ENCODE data around the gene CATSPER2. TPM values are rescaled to one million over a fixed set of nuclear protein-coding genes. Genes with fewer than 3 reads are reported as not detected.
"Not testable (repeated sequence)": the region's sequence is repeated elsewhere in the genome, so short reads cannot be mapped to it uniquely, and the experiment has no call there.

The CATSPER2 gene
- total and polyA plus RNA-seq, 2 of the 4 experiments (the other 2 are of a cell fraction): 0.41 to 11.3 TPM

- CTCF ChIA-PET; H2BK120ac ChIP-seq (ENCODE audit: low read depth, low read length); H3K9me1 ChIP-seq (ENCODE audit: insufficient read depth, low read length); H3K36me3 ChIP-seq (ENCODE audit: control insufficient read depth, insufficient read depth, low read length); H2BK20ac ChIP-seq (ENCODE audit: low read depth, low read length); H2BK5ac ChIP-seq (ENCODE audit: low read depth, low read length, poor library complexity, severe bottlenecking); H3K4ac ChIP-seq (ENCODE audit: low read depth, low read length); H3K23ac ChIP-seq (ENCODE audit: low read depth, low read length); H2AK5ac ChIP-seq (ENCODE audit: low read depth, low read length); H3K4me1 ChIP-seq (ENCODE audit: control insufficient read depth, insufficient read depth, low read length); H4K20me1 ChIP-seq (ENCODE audit: insufficient read depth, low read length); H3K27ac ChIP-seq (ENCODE audit: insufficient read depth, low read length); H3K4me2 ChIP-seq (ENCODE audit: low read depth, low read length); H2AK9ac ChIP-seq (replicated peaks; ENCODE audit: low read depth, low read length, poor library complexity); H3K79me1 ChIP-seq (ENCODE audit: low read depth in 1 of 2, low read length in 2 of 2); H4K8ac ChIP-seq (ENCODE audit: low read depth in 2 of 2, low read length in 2 of 2); H3K14ac ChIP-seq (replicated peaks; ENCODE audit: low read depth, low read length); intact Hi-C loops (cut with micrococcal nuclease); POLR2A ChIA-PET (ENCODE audit: unreplicated experiment); H3K9ac ChIP-seq (ENCODE audit: low read depth, low read length); BruUV-seq (replicated peaks); H3K9me3 ChIP-seq (ENCODE audit: control insufficient read depth, insufficient read depth, low read length); H2AFZ ChIP-seq (replicated peaks; ENCODE audit: low read length, poor library complexity); H4K5ac ChIP-seq (ENCODE audit: low read depth, low read length); H3K4me3 ChIP-seq (ENCODE audit: insufficient read depth, low read depth, low read length); H3K18ac ChIP-seq (ENCODE audit: low read depth, low read length); DNase-seq; H3K56ac ChIP-seq (ENCODE audit: extremely low read depth, insufficient read depth, low read length); H3K27me3 ChIP-seq (ENCODE audit: control insufficient read depth, insufficient read depth, low read length); dilution Hi-C loops (cut with HindIII; ENCODE audit: low sequenced_read_pairs, unreplicated experiment); H2BK15ac ChIP-seq (ENCODE audit: low read depth, low read length); in situ Hi-C loops (cut with MboI; ENCODE audit: low sequenced_read_pairs); H4K91ac ChIP-seq (ENCODE audit: insufficient read depth, low read depth, low read length): not testable (repeated sequence)
- ATAC-seq (ENCODE audit: low read depth): peak; percentile 96
- WGBS, 2 experiments (ENCODE audit: extremely low coverage in 2 of 2, insufficient read length in 1 of 2): no CpG with 5 or more reads among the region's 54 CpGs
These were observed 41.1 kb upstream of the CATSPER2 start for GRCh38 chr15:43689604-43690301.

- H2BK120ac ChIP-seq (ENCODE audit: low read depth, low read length); H3K9me3 ChIP-seq (ENCODE audit: control insufficient read depth, insufficient read depth, low read length); H2AK5ac ChIP-seq (ENCODE audit: low read depth, low read length); POLR2A ChIA-PET (ENCODE audit: unreplicated experiment); H2BK5ac ChIP-seq (ENCODE audit: low read depth, low read length, poor library complexity, severe bottlenecking); H4K91ac ChIP-seq (ENCODE audit: insufficient read depth, low read depth, low read length); H4K8ac ChIP-seq (ENCODE audit: low read depth in 2 of 2, low read length in 2 of 2); H3K23ac ChIP-seq (ENCODE audit: low read depth, low read length); H3K36me3 ChIP-seq (ENCODE audit: control insufficient read depth, insufficient read depth, low read length); H3K27me3 ChIP-seq (ENCODE audit: control insufficient read depth, insufficient read depth, low read length); DNase-seq; CTCF ChIA-PET; H3K9me1 ChIP-seq (ENCODE audit: insufficient read depth, low read length); H3K4me1 ChIP-seq (ENCODE audit: control insufficient read depth, insufficient read depth, low read length); H2AK9ac ChIP-seq (replicated peaks; ENCODE audit: low read depth, low read length, poor library complexity); H3K79me1 ChIP-seq (ENCODE audit: low read depth in 1 of 2, low read length in 2 of 2); H3K4me3 ChIP-seq (ENCODE audit: insufficient read depth, low read depth, low read length); BruUV-seq (replicated peaks); H3K14ac ChIP-seq (replicated peaks; ENCODE audit: low read depth, low read length); H4K5ac ChIP-seq (ENCODE audit: low read depth, low read length); H3K18ac ChIP-seq (ENCODE audit: low read depth, low read length); dilution Hi-C loops (cut with HindIII; ENCODE audit: low sequenced_read_pairs, unreplicated experiment); H3K4me2 ChIP-seq (ENCODE audit: low read depth, low read length); H3K56ac ChIP-seq (ENCODE audit: extremely low read depth, insufficient read depth, low read length); H2BK20ac ChIP-seq (ENCODE audit: low read depth, low read length); intact Hi-C loops (cut with micrococcal nuclease); H4K20me1 ChIP-seq (ENCODE audit: insufficient read depth, low read length); in situ Hi-C loops (cut with MboI; ENCODE audit: low sequenced_read_pairs); H3K9ac ChIP-seq (ENCODE audit: low read depth, low read length); H2AFZ ChIP-seq (replicated peaks; ENCODE audit: low read length, poor library complexity); H3K4ac ChIP-seq (ENCODE audit: low read depth, low read length); ATAC-seq (ENCODE audit: low read depth); H3K27ac ChIP-seq (ENCODE audit: insufficient read depth, low read length); H2BK15ac ChIP-seq (ENCODE audit: low read depth, low read length): not testable (repeated sequence)
- WGBS, 2 experiments (ENCODE audit: extremely low coverage in 2 of 2, insufficient read length in 1 of 2): no CpG with 5 or more reads among the region's 1 CpG
These were observed 25.5 kb upstream of the CATSPER2 start for GRCh38 chr15:43674175-43674574.
